ENCODE results near the gene C9orf78.
A peak's percentile ranks its signal among the peaks of the same experiment; 100 is the strongest.

C9orf78 gene

GRCh38 chr9:129832982-129833381 lies 2.1 kb downstream of the C9orf78 start:
- no peak for TF ChIP-seq CTCF (IDR thresholded peaks at IDR 0.05; ENCODE audit: insufficient read depth, low read depth, low read length, missing control alignments)
- no peak overlapping the region for H3K4me3 ChIP-seq (ENCODE audit: low read length)
- peak; percentile 29 for DNase-seq (ENCODE audit: low read depth)

GRCh38 chr9:129828969-129829368 lies 6.1 kb downstream of the C9orf78 start:
- no peak overlapping the region for H3K4me3 ChIP-seq (ENCODE audit: low read length)
- no peak for TF ChIP-seq CTCF (IDR thresholded peaks at IDR 0.05; ENCODE audit: insufficient read depth, low read depth, low read length, missing control alignments)
- DNase-seq (ENCODE audit: low read depth), result no peak

- no peak for DNase-seq (ENCODE audit: low read depth)
- TF ChIP-seq CTCF (IDR thresholded peaks at IDR 0.05; ENCODE audit: insufficient read depth, low read depth, low read length, missing control alignments), result no peak
- no peak overlapping the region for H3K4me3 ChIP-seq (ENCODE audit: low read length)
These were observed 7.0 kb downstream of the C9orf78 start for GRCh38 chr9:129828051-129828450.

GRCh38 chr9:129826759-129827158 lies 8.3 kb downstream of the C9orf78 start:
- TF ChIP-seq CTCF (IDR thresholded peaks at IDR 0.05; ENCODE audit: insufficient read depth, low read depth, low read length, missing control alignments), result no peak
- no peak overlapping the region for H3K4me3 ChIP-seq (ENCODE audit: low read length)
- DNase-seq (ENCODE audit: low read depth), result no peak

GRCh38 chr9:129826344-129826743 lies 8.7 kb downstream of the C9orf78 start:
- no peak overlapping the region for H3K4me3 ChIP-seq (ENCODE audit: low read length)
- TF ChIP-seq CTCF (IDR thresholded peaks at IDR 0.05; ENCODE audit: insufficient read depth, low read depth, low read length, missing control alignments), result no peak
- DNase-seq (ENCODE audit: low read depth), result no peak

- no peak for TF ChIP-seq CTCF (IDR thresholded peaks at IDR 0.05; ENCODE audit: insufficient read depth, low read depth, low read length, missing control alignments)
- DNase-seq (ENCODE audit: low read depth), result peak; percentile 96
- H3K4me3 ChIP-seq (ENCODE audit: low read length), result peak within 1 kb of the TSS; percentile 69
These were observed 11.0 kb downstream of the C9orf78 start, which contains the start of gene TOR1A for GRCh38 chr9:129823935-129824601. Gene TOR1A, minus strand, starts transcription at chr9:129824136. Its CDS starts 51 bp downstream, at chr9:129824085.

- TF ChIP-seq CTCF (IDR thresholded peaks at IDR 0.05; ENCODE audit: insufficient read depth, low read depth, low read length, missing control alignments), result no peak
- DNase-seq (ENCODE audit: low read depth), result no peak
- peak overlapping the region; percentile 69 for H3K4me3 ChIP-seq (ENCODE audit: low read length)
These were observed 11.5 kb downstream of the C9orf78 start for GRCh38 chr9:129823542-129823934.

Measured in epithelial cell of esophagus (primary cell).